Neural cell (in vitro differentiated cells): ENCODE results near the gene ADAMTS8.

Source experiments
- EP300 ChIP-seq: fragments of 450-650 bp; conservative IDR thresholded peaks from 2 replicates; pipeline ENCODE4 v1.6.1; 2014; ENCODE audit warnings: antibody characterized with exemption, mild to moderate bottlenecking, moderate library complexity; ENCODE audit not compliant: poor library complexity, severe bottlenecking
- EZH2 ChIP-seq: fragments of 200-600, 300-800 bp; shearing (Covaris generic), sonication (generic); IDR thresholded peaks from 2 replicates; pipeline ENCODE4 v1.6.1; 2014; ENCODE audit warnings: antibody characterized with exemption, low read length, borderline replicate concordance, mild to moderate bottlenecking; ENCODE audit not compliant: insufficient read depth, poor library complexity, severe bottlenecking
- POLR2AphosphoS5 ChIP-seq: IDR thresholded peaks from 2 replicates; pipeline ENCODE4 v1.6.1; 2012
- RAD21 ChIP-seq: fragments of 450-650 bp; conservative IDR thresholded peaks from 2 replicates; pipeline ENCODE4 v1.6.1; 2014; ENCODE audit warnings: antibody characterized with exemption, mild to moderate bottlenecking, moderate library complexity
- SMC3 ChIP-seq: fragments of 450-650 bp; conservative IDR thresholded peaks from 2 replicates; pipeline ENCODE4 v1.6.1; 2014; ENCODE audit warnings: antibody characterized with exemption, mild to moderate bottlenecking, moderate library complexity; ENCODE audit not compliant: poor library complexity
- TAF1 ChIP-seq: IDR thresholded peaks from 2 replicates; pipeline ENCODE4 v1.6.1; 2012; ENCODE audit warnings: low read depth
- TF ChIP-seq, protein P1 (sequence below): fragments of 450-650 bp; IDR thresholded peaks from 2 replicates; pipeline ENCODE4 v1.5.1; 2014; ENCODE audit warnings: antibody characterized with exemption, mild to moderate bottlenecking, moderate library complexity; ENCODE audit not compliant: poor library complexity, severe bottlenecking
- TF ChIP-seq, protein P2 (sequence below): IDR thresholded peaks from 2 replicates; pipeline ENCODE4 v1.6.1; 2012; ENCODE audit warnings: borderline replicate concordance

DNA sequence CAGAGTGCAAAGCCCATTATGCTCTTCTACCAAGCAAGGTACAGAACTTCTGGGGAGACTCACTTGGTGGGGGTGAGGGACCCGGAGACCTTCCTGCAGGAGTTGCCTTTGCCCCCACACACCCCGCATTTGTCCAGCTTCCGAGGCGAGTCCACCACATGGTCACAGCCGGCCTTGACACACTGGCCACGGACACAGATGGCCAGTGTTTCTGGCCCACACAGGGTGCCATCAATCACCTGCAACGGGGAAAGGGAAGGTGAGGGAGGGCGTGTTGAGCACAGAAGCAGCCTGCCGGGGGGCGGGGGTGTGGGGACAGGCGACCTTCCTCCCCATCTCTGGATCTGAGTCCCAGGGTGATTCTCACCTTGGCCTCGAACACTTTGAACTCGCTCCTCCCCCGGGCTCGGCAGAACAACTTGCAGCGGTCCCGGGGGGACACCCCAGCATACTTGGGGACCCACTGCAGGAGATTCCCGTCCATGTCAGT is 20.0 kb downstream of the ADAMTS8 start:
- TF ChIP-seq, protein P1, sequence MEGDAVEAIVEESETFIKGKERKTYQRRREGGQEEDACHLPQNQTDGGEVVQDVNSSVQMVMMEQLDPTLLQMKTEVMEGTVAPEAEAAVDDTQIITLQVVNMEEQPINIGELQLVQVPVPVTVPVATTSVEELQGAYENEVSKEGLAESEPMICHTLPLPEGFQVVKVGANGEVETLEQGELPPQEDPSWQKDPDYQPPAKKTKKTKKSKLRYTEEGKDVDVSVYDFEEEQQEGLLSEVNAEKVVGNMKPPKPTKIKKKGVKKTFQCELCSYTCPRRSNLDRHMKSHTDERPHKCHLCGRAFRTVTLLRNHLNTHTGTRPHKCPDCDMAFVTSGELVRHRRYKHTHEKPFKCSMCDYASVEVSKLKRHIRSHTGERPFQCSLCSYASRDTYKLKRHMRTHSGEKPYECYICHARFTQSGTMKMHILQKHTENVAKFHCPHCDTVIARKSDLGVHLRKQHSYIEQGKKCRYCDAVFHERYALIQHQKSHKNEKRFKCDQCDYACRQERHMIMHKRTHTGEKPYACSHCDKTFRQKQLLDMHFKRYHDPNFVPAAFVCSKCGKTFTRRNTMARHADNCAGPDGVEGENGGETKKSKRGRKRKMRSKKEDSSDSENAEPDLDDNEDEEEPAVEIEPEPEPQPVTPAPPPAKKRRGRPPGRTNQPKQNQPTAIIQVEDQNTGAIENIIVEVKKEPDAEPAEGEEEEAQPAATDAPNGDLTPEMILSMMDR = no peak
- TF ChIP-seq EZH2 = no peak
- TF ChIP-seq, protein P2, sequence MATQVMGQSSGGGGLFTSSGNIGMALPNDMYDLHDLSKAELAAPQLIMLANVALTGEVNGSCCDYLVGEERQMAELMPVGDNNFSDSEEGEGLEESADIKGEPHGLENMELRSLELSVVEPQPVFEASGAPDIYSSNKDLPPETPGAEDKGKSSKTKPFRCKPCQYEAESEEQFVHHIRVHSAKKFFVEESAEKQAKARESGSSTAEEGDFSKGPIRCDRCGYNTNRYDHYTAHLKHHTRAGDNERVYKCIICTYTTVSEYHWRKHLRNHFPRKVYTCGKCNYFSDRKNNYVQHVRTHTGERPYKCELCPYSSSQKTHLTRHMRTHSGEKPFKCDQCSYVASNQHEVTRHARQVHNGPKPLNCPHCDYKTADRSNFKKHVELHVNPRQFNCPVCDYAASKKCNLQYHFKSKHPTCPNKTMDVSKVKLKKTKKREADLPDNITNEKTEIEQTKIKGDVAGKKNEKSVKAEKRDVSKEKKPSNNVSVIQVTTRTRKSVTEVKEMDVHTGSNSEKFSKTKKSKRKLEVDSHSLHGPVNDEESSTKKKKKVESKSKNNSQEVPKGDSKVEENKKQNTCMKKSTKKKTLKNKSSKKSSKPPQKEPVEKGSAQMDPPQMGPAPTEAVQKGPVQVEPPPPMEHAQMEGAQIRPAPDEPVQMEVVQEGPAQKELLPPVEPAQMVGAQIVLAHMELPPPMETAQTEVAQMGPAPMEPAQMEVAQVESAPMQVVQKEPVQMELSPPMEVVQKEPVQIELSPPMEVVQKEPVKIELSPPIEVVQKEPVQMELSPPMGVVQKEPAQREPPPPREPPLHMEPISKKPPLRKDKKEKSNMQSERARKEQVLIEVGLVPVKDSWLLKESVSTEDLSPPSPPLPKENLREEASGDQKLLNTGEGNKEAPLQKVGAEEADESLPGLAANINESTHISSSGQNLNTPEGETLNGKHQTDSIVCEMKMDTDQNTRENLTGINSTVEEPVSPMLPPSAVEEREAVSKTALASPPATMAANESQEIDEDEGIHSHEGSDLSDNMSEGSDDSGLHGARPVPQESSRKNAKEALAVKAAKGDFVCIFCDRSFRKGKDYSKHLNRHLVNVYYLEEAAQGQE = no peak
- TF ChIP-seq RAD21 = no peak
- no peak for TF ChIP-seq POLR2AphosphoS5
- no peak for TF ChIP-seq EP300
- TF ChIP-seq SMC3 = no peak
- no peak for TF ChIP-seq TAF1
